ENCODE data around the gene MTRR.

- TF ChIP-seq CTCF (IDR thresholded peaks at IDR 0.05; ENCODE audit: insufficient read depth, low read length) (no peak), REST (IDR thresholded peaks at IDR 0.05; ENCODE audit: insufficient replicate concordance, low read depth) (no peak), POLR2AphosphoS5 (IDR thresholded peaks at IDR 0.05; ENCODE audit: low read depth) (no peak), GABPA (IDR thresholded peaks at IDR 0.05; ENCODE audit: low read depth) (no peak)
These were observed 2.8 kb upstream of the MTRR start for GRCh38 chr5:7866196-7866595.
